GM12891 (cell line): ENCODE results near the gene FGF14.

Experiments
- PAX5 ChIP-seq: IDR thresholded peaks from 2 replicates; pipeline ENCODE4 v1.6.1; 2011; ENCODE audit warnings: low read length, moderate library complexity, mild to moderate bottlenecking; ENCODE audit not compliant: insufficient read depth, severe bottlenecking
- POLR2A ChIP-seq: IDR thresholded peaks from 2 replicates; pipeline ENCODE4 v1.6.1; 2011; ENCODE audit warnings: low read depth, low read length, control low read depth
- POLR2AphosphoS5 ChIP-seq: IDR thresholded peaks from 2 replicates; pipeline ENCODE4 v1.6.1; 2011; ENCODE audit warnings: low read depth, low read length, control low read depth
- SPI1 ChIP-seq: IDR thresholded peaks from 2 replicates; pipeline ENCODE4 v1.6.1; 2011; ENCODE audit warnings: low read depth, low read length, control low read depth

DNA sequence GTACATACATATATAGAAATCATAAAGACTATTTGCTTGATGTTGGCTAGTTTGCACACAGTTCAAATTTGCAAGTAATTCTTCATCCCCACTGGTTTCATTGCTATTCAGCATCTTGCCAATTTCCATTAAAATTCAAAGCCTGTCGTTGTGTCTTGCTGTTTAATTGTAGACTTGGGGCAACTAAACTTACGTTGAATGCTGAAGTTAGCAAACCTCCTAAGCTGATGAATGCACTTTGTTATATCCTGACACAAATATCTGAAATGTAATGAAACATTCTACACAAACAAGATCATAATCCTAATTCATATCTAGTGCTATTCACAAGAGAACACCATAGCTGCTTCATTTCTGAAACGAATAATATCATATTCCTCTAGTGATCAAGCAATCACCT, 568.2 kb downstream of the FGF14 start:
- TF ChIP-seq POLR2A: no peak
- TF ChIP-seq POLR2AphosphoS5: no peak
- no peak for TF ChIP-seq PAX5
- no peak for TF ChIP-seq SPI1
